GM18507 (cell line): ENCODE measurements around the gene LRRC4.

Experiments
- DNase-seq: peaks from one replicate; pipeline ENCODE4 v3.0.0; 2011; ENCODE audit warnings: low read depth; ENCODE audit not compliant: insufficient read length; ENCODE audit errors: extremely low spot score
- FAIRE-seq: peaks from 2 replicates; lab custom pipeline; 2011; peaks lifted over from hg19 to GRCh38; lab: Jason Lieb, UNC

The LRRC4 gene

DNA sequence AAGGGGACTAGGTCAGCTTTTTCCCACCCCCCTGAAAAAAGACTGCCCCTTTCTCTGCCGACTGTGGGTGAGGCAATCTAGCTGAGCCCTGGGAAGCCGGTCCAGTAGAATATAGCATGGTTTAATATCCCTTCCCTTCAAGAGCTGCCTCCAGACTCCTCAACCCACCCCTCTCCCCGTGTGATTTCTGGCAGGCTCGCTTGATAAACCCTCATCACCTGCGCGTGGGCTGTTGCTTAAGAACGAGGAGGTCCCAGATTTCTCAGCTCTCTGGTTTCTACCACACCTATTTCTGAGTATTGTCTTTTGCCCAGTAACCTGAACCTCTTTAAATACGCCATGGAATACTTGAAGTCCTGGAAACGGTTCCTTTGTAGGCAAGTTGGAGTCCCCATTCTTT, 2.0 kb upstream of the LRRC4 start:
- DNase-seq (no peak), FAIRE-seq (no peak)

DNA sequence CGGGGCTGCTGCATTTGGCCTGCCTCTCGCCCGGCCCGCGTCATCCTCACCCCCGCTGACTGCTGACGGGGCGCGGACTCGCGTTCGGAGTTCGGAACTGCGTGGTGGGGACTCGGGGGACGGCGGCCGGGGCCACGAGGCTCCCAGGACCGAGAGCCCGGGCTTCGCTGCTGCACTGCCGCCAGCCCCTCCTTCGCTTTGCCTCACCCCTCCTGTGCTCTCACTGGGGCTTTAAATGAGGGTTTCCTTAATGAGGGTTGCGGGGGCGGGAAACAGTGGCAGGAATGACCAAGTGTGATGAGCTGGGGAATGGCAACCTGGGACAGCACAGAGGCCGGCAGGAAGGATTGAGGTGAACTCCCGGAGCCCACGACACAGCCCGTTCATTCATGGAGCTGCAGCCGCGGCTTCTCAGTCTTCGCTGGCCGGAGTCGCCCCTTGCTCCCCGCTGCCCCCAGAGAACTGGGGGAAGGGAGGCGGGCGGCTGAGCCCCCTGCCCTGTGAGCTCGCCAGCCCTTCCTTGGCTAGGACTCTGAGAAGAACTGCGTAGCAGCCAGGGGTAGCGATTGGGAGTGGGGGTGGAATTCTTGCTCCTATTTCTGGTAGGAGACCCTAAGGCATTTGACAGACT, 1.5 kb upstream of the LRRC4 start:
- no peak for DNase-seq
- FAIRE-seq = no peak

DNA sequence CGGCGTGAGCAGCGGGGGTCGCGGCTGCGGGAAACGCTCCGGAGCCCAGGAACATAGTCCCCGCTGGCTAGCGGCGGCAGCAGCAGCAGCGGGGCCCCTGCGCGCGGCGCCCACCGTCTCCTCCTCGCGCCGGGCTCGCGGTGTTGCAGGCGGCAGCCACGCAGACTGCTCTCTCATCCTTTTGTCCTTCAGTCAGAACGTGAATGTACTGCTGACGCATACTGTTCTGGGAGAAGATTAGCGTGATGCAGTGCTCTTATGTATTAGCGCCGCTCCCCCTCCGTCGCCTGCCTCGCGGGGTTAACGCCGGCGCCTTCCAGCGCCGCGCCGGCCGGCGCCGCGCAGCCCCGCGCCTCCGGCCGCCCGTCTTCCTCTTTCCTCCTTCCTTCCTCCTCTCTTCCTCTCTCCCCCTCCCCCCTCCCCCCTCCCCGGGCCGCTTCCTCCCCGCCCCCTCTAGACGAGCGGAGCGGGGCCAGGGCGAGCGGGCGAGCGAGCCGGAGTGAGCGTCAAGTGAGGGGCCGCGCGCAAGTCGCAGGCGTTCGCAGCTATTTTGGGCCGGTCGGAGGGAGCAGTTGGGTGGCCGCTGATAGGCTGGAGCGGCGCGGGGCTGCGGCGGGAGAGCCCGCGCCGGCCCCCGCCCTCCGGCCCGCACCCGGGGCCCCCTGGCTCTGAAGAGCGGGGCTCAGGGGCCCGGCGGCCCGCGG, 816 bp upstream of the LRRC4 start:
- DNase-seq (peak; percentile 32), FAIRE-seq (no peak)

DNA sequence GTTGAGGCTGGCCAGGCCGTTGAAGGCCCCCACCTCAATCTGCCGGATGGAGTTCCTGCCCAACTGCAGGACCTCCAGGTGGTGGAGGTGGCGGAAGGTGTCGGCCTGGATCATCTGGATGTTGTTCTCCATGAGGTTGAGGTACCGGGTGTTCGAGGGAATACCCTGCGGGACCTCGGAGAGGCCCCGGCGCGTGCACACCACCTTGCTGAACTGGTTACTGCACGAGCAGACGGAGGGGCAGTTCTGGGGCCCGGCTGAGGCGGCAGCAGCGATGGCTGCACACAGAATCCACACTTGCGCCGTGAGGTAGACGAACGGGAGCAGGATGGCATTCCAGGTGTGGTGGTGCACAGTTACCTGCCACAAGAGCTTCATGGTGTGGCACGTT, 979 bp downstream of the LRRC4 start:
- FAIRE-seq (no peak), DNase-seq (no peak)

DNA sequence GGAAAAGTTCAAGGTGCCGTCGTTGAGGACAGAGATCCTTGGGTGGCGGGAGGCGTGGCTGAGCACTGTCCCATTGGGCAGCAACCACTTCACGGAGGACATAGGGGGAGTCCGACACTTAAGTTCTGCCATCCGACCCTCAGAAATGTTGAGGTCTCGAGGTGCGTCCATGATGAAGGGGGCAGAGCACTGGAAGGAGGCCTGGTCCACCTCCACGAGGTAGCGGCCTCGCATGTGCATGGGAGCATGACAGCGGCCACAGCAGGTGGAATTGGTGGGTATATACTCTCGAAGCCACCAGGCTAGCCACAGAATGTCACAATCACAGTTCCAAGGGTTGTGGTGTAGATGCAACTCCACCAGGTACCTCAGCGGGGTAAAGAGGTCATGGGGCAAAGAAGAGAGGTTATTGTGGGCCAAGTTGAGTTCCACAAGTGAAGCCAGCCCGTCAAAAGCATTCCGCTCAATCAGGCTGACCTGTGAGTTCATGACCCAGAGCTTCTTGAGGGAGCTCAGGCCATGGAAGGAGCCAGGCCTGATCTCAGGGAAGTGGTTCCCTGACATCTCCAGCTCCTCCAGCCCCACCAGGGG, 1.7 kb downstream of the LRRC4 start:
- FAIRE-seq (no peak), DNase-seq (no peak)

DNA sequence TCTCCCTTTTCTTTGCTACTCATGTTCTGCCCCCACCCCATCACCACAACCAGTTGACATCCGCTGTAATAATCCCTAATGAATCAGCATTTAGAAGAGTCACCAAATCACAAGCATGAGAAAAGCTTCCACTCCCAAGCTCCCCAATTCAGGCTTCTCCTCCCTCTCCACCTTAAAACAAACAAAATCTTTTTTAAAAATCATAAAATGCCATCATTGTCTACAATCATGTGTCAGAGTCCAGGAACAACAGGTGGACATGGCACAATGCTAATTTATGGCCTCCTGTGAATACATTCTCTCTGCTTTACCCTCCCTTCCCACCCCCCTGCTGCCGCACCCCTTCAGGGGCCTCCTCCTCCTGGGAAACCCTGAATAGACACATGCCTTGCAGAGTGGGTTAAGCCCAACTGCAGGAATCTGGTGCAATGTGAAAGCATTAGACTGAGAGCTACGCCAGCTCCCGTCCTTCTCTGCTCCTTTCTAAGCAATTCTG, 3.7 kb downstream of the LRRC4 start:
- no peak for DNase-seq
- FAIRE-seq = no peak

DNA sequence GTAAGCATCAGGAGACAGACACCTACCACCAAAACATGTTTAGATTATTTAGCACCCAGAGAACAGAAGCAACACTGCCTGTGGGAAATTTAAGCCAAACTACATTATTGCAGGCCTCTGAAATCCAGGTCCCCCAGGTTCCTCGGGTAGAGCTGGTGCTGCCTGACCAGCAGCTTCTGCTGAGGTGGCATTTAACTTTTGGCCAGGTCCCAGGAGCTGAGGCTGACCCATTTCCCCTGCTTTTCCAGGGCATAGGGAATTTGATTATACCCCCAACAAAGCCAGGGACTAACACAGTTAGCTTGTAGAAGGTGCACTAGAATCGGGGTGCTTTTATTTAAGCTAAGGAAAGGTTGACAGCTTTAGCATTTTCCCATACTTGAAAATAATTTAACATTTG, 4.7 kb downstream of the LRRC4 start:
- FAIRE-seq = no peak
- DNase-seq = no peak

DNA sequence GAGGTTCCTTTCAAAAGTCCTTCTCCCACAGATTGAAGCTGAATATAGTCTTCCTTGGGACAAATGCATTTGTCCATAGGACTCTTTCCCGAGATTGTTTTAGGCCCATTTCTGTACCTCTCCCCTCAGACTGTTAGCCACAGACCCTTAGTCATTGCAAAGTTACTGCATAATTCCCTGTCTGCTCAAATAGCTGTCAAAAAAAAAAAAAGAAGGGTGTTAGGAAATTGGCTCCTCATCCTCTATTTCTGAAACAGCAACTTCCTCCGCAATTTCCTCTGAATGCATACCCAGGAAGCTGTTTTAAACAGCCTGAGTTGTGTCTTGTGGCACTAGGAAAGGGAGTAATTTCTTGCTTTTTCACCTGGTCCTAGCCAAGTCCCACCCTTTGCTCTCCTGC, 5.4 kb downstream of the LRRC4 start:
- FAIRE-seq = no peak
- no peak for DNase-seq

DNA sequence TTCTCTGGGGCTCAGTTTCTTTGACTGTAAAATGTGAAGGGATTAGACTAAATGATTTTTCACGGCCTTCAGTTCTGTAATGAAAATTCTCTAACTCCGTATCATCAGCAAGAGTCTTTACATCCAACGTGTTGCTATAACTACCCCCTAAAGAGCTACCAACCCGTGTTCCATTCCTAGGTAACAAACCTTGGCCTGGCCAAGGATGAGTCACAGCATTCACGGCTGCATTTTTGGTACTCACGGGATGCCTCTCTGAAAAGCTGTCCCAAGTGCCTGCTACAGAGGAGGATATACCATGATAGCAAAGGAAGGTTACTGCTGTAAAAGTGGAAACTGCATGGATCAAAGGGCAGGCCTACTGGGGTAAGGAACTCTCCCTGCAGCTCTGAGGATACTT, 5.9 kb downstream of the LRRC4 start:
- FAIRE-seq (no peak), DNase-seq (no peak)

DNA sequence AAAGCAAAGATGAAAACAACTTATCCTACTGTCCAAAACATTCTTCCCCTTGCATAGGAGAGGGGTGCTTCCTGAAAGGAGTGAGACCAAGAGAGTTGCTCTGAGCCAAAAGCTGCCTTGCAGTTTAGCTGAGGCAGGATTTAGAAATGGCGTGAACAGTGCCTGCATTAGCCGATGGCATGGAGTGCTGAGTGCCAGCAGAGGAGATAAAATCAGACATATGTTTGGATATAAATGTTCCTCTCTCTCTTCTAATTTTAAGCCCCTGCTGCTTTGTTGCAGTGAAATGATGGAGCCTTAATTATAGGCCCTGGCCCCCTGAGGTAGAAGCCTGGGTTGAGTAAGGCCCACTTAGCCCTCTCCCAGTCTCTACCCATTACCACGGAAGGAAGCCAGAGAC, 7.1 kb downstream of the LRRC4 start:
- FAIRE-seq (no peak), DNase-seq (no peak)

DNA sequence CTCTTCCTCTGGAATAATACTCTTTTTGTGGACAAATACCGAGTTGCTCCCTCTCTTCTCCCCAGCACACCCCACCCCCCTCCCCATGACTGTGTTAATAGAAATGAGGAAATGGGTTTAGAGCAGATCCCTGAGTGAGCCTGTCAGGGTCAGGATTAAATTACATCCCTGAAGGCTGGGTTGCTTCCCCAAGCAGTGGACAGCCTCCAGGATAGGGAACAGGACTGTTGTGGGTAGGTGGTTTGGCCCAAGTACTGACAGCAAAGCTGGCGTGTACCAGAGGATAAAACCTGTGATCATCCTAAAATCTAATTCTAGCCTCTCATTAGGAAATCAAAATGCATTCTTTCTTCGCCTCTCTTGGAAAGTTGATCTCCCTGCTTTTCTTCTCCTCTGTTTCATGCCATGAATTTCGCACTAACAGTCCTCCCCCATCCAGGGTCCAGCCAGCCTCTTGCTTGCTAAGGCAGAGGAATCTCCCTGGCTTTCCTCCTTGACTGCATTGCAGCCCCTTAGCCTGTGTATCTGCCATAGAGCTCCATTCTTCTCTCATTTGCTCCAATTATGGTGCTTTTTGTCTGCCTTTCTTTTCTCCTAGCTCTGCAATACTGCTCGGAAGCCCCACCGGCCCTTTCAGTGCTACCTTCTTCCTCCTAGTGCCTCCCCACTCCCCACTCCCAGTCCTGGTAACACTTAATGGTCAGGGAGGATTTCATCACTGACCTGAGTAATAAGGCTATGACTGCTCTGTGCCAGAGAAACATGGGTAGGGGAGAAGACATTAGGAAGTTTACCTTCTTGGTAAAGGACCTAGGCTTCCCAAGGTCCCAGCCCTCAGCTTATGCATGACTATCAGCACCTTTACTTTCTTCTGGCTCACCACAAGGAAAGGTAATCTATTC, 8.4 kb downstream of the LRRC4 start:
- no peak for FAIRE-seq
- DNase-seq = no peak

DNA sequence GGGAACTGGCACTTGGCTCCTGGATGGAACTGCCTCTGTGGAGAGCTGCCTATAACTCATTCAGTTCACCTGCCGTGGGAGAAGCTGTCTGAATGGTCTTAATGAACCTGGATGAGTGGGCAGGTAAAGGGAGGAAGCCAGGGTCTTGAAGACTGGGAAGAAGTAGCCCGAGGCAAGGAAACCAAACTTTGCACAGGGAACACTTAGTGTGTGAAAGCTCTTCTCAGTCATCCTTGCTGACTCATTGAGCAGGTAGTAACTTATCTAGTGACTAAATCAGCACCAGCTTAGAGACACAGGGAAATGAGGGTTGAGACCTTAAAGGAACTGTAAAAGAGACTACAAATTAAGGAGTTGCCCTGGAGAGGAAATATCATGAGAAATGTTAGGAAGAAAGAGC, 9.9 kb downstream of the LRRC4 start:
- FAIRE-seq (no peak), DNase-seq (no peak)

DNA sequence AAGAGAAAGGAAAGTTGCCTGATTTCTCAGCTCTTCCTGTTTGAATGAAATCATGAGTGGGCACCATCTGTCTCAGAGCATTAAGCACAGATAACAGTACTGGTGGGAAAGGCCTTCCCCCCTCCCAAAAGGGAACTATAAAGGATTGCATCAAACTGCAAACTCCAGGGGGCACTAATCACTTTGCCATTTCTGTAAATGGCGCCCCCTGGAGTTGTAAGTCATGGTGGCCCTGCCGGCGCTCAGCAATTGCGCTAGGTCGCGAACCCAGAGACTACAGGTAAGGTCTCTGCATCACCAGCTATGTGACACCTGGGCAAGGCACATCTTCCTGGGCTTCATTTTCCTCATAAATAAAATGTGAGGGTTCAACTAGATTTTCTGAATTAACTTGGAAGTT, 11.1 kb downstream of the LRRC4 start:
- FAIRE-seq = no peak
- no peak for DNase-seq

DNA sequence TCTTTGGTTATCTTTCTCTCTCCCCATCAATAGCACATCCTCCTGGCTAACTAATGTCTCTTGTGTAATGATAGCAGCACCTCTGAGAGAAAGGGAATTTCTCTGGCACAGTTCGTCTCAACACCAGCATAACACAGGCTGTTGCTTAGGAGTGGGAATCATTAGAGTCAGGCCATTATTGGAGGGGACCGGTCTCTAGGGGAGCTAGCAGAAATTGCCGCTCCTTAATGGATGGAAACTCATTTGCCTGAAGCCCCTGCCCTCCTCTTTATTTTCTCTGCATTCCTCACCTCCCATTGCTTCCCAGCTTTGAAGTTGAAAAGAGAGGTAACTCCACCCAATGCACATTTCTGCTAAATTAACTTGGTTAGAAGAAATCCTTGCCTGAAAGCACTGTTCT, 11.9 kb downstream of the LRRC4 start:
- no peak for FAIRE-seq
- DNase-seq = no peak

DNA sequence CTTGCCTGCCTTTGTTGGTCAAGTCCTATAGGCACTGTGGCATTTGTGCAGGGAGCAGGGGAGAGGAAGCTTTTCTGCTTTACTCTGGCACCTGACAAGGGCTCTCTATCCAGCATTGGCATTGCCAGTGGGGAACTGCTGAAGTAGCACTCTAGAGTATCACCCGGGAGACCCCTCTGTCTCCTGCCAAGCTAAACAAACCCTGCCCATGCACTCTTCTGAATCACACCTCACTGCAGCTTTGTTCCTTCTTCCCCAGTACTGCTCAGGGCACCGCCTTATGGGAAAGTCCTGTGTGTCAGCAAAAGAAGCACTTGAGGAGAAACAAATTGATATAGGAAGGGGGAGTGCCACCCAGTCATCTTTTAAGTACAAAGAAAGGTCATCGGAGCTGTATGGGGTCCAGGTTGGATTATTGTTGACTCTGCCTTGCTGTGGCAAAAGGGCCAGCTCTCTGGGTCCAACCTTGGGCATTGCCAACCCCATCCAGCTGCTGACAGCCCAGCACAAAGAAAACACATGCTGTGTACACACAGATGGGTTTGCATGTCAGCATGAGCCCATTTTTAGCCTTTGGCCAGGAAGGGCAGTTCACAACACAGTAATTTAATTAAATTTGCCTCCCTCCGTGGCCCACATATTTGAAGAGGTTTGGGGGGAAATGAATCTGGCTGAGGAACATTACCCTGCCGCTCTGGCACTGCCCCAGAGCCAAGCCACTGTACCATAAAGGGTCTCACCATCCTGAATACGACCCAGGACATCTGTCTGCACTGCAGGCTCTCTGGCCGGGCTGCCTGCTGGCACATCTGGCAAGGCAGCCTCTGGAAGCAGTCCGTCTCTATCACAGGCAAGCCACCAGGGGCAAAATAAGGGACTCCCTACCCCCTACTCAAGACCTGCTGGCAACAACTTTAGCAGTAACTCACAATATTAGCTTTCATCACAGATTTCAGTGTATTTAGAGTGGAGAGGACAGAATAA, 13.1 kb downstream of the LRRC4 start:
- DNase-seq (no peak), FAIRE-seq (no peak)

DNA sequence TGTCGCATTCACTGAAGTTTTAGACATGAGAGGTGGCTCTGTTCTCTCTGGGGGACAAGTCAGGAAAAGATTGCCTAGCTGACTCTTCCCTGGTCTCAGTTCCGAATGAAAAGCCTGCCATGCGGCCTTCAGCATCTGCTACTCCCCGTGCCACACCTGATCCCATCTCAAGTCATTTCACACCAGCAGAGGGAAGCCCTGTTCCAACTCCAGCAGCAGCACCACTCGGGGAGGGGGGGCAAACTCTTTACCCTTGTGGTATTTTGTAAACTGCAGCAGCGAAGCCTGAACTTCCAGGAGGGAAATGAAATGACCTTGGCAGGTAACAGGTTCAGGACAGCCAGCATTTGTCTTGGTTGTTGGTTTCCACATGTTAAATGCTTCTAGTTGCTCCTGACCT, 13.8 kb downstream of the LRRC4 start:
- DNase-seq (no peak), FAIRE-seq (no peak)

DNA sequence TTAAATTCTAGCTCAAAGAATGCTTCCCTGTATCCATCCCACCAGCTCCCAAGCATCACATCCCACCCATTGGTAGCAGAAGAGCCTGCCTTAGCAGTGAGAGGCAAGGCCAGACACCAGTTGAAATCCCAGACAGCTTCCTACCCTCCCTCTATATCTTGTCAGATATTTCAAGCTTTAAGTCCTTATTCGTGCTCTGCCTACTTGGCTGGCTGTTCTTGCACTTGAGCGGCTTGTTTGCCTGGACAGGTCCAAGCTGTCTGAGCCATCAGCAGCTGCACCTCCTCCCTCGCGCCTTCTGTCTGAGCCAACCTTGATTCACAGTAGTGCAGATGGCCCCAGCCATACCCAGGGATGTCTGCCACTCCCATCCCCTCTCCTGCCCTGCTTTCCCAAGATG, 16.4 kb downstream of the LRRC4 start:
- no peak for DNase-seq
- no peak for FAIRE-seq

DNA sequence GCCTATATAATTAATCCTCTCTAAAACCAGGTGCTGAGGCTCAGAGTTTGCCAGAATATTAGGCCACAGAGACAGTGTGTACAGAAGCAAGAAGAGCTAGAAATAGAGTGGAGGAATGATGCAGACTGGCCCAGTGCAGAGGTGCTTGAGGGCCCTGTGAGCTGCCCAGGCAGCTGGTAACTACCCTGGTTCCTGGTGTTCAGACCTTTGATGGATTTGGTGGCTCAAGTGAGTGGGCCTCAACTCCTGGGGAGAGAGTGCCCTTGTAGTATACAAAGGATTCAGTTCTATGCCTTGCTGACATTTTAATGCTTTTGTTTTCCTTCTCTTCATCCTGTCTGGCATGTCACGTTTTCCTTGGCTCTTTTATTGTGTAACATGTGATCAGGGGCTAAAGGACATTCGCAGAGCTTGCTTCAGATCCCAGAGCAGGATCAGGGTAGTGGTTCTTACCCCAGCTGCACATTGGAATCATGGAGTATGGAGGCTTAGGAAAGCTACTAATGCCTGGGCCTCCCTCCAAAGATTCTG, 20.0 kb downstream of the LRRC4 start:
- no peak for DNase-seq
- no peak for FAIRE-seq
